Central memory CD4-positive, alpha-beta T cell (primary cell): ENCODE data around the gene CRYAA.
"Not testable (repeated sequence)": the region's sequence is repeated elsewhere in the genome, so short reads cannot be mapped to it uniquely, and the experiment has no call there.

ENCODE experiments used
- DNase-seq: peaks from one replicate; pipeline ENCODE4 v3.0.0; 2022
- total RNA-seq, 3 experiments: gene quantifications; one replicate each; lab custom pipeline; 2026; lab: John Stamatoyannopoulos, UW

CRYAA gene
- 0 reads per million in 3 experiments for total RNA-seq

GRCh38 chr21:43168708-43169107 lies at the start of gene CRYAA:
Gene CRYAA, plus strand, starts transcription at chr21:43169008. Its CDS starts 92 bp downstream, at chr21:43169100.
- not testable (repeated sequence) for DNase-seq

GRCh38 chr21:43130094-43130493 lies 38.7 kb upstream of the CRYAA start:
- DNase-seq: not testable (repeated sequence)

GRCh38 chr21:43134520-43134919 lies 34.3 kb upstream of the CRYAA start:
- not testable (repeated sequence) for DNase-seq

- DNase-seq: not testable (repeated sequence)
Observed at GRCh38 chr21:43138944-43139343, 29.9 kb upstream of the CRYAA start.

- DNase-seq: not testable (repeated sequence)
Observed at GRCh38 chr21:43141407-43141806, 27.4 kb upstream of the CRYAA start.

- DNase-seq: not testable (repeated sequence)
Observed at GRCh38 chr21:43146637-43147036, 22.2 kb upstream of the CRYAA start.

GRCh38 chr21:43147999-43148398 lies 20.8 kb upstream of the CRYAA start:
- DNase-seq: not testable (repeated sequence)

GRCh38 chr21:43149344-43149743 lies 19.5 kb upstream of the CRYAA start:
- DNase-seq: not testable (repeated sequence)

GRCh38 chr21:43153601-43154000 lies 15.2 kb upstream of the CRYAA start:
- not testable (repeated sequence) for DNase-seq

- not testable (repeated sequence) for DNase-seq
Observed at GRCh38 chr21:43159279-43160175, 9.3 kb upstream of the CRYAA start.

GRCh38 chr21:43161826-43162707 lies 6.7 kb upstream of the CRYAA start:
- DNase-seq: not testable (repeated sequence)

GRCh38 chr21:43162708-43163205 lies 6.1 kb upstream of the CRYAA start:
- DNase-seq: not testable (repeated sequence)

- DNase-seq: not testable (repeated sequence)
Observed at GRCh38 chr21:43164823-43165222, 4.0 kb upstream of the CRYAA start.

- DNase-seq: not testable (repeated sequence)
Observed at GRCh38 chr21:43165734-43166133, 3.1 kb upstream of the CRYAA start.

- DNase-seq: not testable (repeated sequence)
Observed at GRCh38 chr21:43169230-43169886, 550 bp downstream of the CRYAA start.

GRCh38 chr21:43169891-43170290 lies 1.1 kb downstream of the CRYAA start:
- not testable (repeated sequence) for DNase-seq

- not testable (repeated sequence) for DNase-seq
Observed at GRCh38 chr21:43172812-43173211, 4.0 kb downstream of the CRYAA start.

GRCh38 chr21:43173438-43173837 lies 4.6 kb downstream of the CRYAA start:
- DNase-seq: not testable (repeated sequence)

GRCh38 chr21:43173930-43174329 lies 5.1 kb downstream of the CRYAA start:
- not testable (repeated sequence) for DNase-seq

GRCh38 chr21:43174998-43175397 lies 6.2 kb downstream of the CRYAA start:
- DNase-seq: not testable (repeated sequence)

- DNase-seq: not testable (repeated sequence)
Observed at GRCh38 chr21:43176621-43177020, 7.8 kb downstream of the CRYAA start.
